GM21528 (cell line): Measurements from ENCODE around the gene BCL2L1.
"Not testable (repeated sequence)": the region's sequence is repeated elsewhere in the genome, so short reads cannot be mapped to it uniquely, and the experiment has no call there.

Source experiments
- ATAC-seq: cut with Tn5 transposase; IDR thresholded peaks from one replicate; pipeline ENCODE4 v1.9.1; 2021; ENCODE audit warnings: mild to moderate bottlenecking, moderate library complexity; ENCODE audit not compliant: unreplicated experiment, low FRiP score

BCL2L1 gene

GRCh38 chr20:31678389-31679356, 44.0 kb downstream of the BCL2L1 start:
- ATAC-seq: no peak

- ATAC-seq: no peak
Observed at GRCh38 chr20:31677553-31678260, 45.0 kb downstream of the BCL2L1 start.

DNA sequence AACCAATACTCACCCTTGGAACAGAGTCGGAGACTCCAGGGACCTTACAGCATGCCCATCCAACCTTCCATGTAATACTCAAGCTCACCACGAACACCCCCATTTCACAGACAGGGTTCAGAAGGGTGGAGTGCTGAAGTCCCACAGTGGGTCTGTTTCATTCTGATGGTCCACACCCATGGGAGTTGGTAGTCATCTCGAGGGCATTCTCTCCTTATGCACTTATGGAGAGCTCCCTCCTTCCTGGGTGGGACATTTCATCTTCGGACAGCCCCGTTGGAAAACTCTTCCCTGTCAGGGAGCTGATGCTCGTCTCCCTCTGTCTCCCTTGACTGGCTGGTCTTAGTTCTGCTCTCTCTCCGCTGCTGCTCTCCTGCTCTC, 46.1 kb downstream of the BCL2L1 start:
- ATAC-seq: no peak

DNA sequence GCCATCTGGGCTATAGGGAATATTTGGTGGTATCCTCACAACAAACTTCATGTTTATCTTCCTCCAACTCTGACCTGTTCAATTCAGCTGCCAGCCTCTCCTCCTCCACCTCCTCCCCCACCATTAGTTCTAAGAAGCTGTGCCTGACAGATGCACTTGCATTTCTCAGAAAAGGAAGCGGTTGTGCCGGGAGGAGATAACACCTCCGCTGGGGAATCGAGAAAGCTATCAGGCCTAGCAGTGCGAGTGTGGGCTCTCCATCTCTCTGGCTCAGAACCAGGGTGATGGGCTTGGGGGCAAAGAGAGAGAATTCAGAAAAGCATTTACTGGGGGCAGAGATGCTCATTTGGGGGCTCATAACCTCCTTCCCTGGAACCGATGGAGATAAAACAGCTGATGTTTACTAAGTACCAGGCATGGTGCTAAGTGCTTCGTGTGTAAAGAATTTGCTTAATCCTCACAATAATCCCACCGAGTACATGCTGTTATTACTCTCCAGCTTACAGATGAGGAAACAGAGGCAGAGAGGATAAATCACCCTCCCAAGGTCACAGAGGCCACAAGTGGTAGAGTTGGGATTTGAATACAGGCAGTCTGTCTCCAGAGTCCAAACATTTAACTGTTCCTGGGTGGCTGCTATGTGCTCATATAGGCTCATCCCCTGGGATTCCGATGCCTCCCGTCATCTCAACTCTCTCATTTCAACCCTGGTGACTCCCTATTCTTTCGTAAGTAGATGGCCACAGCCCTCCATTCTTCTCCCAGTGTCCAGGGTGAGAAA, 46.6 kb downstream of the BCL2L1 start:
- ATAC-seq: peak; percentile 53

DNA sequence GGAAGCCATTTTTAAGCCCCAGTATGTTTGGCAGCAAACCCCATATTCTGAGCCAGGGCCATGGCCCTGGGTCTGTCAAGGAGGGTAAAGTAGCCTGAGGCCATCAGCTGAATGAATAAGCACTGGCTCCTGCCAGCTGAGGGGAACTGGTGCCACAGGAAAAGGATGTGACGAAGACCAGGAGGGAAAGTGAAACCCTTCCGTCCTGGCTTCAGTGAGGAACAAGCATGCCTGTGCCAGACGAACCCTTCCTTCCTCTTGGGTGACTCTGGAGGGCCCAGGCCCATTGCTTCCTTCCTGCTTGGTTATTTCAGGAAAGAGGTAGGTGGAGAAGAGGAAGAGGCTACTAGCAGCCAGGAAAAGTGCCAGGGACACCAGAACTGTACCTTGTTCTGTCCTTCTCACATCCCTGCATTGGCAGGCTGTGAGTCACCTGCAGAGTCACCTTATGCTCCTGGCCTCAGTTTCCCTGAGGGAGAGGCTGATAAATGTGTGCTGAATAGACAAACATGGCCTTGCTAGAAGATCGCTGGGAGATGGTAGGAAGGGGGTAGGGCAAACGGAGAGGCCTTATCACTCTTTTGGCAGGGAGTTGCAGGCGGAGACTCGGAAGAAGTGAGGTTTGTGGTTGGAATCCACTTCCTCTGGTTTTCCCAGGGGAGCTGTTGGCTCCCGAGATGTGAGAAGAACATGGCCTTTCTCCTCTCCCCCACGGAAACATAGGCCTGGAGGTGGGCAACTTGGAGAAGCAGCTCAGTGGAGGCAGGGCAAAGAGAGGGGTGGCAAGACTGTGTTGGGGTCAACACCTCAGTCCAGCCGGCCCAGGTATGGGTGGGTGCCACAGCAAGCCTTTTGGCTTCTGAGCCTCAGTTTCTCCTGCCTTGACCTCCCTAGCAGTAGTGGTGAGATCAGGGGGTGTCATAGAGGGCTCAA, 47.5 kb downstream of the BCL2L1 start:
- peak; percentile 59 for ATAC-seq

DNA sequence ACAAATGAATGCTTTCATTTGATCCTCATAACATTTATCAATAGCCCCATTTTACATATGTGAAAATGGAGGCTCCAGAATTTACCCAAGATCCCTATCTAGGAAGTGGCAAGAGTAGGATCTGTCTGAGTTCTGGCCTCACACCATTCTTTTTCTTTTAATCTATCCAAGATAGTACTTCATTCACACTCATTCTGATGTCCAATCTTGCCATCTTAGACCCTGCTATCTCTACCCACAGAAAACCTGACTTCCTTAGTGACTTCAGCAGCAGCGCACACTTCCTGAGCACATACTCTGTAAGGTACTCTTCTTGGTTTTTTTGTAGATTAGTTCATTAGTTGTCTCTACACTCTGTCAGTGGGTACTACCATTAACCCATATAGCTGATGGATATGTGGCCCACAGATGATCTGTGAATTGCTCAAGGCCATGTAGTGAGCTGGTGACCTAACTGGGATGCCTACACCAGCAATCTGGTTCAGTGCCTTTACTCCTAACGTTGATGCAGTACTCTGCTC, 48.7 kb downstream of the BCL2L1 start:
- no peak for ATAC-seq

DNA sequence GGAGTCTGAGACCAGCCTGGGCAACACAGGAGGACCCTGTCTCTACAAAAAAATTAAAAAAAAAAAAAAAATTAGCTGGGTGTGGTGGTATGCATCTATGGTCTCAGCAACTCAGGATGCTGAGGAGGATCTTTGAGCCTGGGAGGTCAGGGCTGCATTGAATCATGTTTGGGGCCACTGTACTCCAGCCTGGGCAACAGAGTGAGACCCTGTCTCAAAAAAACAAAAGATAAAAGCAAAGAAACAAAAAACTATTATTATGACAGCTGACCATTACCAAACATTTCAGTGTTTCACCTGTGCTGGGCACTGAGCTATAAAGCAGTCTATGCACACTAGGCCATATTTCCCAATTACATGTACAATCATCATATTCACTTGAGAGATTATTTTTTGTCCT, 49.2 kb downstream of the BCL2L1 start:
- no peak for ATAC-seq

GRCh38 chr20:31671324-31671723, 51.3 kb downstream of the BCL2L1 start:
- no peak for ATAC-seq

DNA sequence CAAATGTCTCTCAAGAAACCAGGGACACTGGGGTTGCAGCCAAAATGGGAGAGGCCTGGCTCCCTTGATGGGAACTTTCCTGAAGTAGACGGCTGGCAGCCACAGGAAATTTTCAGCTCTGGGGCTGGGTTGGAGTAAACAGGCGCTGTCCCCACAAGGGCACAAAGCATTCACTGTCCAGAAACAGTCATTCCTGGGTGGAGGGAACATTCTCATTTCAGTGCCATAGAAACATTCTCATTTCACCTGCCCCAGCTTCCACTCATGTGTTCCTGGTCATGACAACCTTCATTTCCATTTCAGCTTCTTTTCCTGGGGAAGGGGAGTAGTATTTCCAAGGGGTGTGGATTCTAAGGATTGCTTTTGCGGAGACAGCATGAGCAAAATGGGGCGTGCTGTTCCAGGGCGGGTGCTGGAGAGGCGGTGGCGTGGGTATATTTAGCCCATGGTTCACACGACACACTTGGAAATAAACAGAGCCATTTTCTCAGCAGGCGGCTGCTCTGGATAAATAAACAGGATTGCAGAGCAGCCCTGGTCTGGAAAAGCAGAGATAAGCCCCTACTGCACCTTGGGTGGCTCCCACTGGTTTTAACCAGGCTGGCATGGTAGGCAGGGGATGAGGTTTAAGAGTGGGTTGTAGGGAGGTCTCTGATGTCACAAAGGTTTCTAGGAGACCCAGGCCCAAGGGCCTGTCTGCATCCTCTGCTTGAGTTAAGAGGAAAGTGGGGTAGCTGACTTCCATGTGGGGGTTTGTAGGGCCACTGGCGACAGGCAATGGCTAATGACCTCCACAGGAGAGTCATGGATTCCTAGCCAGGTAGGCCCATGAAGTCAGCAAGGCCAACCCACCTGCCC, 52.1 kb downstream of the BCL2L1 start:
- no peak for ATAC-seq

GRCh38 chr20:31669876-31670275, 52.8 kb downstream of the BCL2L1 start:
- ATAC-seq: no peak

GRCh38 chr20:31668944-31669343, 53.7 kb downstream of the BCL2L1 start:
- not testable (repeated sequence) for ATAC-seq

DNA sequence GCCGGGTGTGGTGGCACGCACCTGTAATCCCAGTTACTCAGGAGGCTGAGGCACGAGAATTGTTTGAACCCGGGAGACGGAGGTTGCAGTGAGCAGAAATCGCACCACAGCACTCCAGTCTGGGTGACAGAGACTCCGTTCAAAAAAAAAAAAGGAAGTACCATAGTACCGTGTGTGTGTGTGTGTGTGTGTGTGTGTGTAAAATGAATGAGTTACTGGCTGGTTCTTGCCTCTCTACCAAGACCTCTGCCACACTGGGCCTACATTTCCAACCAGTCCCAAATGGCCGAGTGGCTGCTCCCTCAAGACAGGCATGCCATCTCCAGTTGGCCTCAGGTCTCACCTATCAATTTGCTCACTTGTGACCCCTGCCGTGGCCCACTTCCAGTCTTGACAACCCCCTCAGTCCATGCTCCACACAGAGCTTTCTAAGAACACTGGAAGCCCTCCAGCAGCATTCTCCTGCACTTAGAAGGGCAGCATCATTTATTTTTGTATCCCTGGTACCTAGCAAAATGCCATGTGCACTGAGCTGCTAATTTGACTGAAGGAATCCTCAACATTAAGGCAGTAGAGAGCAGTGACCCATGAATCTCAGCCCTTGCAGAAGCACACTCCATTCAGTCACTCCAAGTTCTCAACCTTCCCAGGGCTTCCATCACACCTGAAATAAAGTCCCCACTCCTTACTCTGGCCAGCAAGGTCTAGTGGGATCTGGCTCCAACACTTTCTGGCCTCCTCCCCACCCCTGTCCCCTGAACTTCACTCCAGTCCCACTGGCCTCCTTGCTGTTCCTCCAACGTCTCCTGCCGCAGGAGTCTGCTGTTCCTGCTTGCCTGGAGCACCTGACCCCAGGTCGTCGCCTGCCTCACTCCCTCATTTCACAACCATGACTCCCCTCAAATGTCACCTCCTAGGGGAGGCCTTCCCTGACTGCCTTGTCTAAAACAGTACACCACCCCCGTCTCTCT, 55.1 kb downstream of the BCL2L1 start:
- ATAC-seq: no peak

DNA sequence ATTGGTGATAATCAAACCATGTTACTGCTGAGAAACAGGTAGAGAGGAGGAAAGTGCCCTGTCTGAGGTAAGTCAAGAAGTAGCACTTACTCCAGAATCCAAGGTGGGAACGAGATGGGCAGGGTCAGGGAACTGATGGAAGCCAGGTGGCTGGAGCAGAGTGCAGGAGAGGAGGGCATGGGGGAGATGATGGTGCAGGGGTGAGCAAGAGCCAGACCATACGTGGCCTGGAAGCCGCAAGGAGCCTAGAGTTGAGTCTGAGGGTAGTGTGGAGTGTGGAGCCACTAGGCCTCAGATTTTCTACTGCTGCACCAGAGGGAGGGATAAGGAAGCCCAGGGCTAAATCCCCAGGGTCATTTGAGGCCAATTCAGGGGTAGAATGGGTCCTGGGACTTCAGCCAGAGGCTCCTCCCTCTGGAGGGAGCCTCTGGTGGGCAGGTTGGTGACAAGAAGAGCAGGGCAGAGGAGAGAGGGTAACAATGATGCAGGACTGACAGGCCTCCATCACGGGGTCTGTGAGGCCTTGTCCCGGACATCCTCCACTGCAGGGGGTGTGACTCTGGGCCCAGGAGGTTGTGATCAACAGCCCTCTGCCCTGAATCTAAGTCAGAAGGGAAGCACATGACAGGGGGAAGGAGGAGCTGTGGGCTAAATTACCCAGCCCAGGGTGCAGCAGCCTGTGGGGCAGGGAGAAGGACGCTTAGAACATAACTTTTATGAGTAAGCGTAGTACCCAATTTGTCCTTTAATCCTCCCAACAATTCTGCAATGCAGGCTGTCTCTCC, 56.2 kb downstream of the BCL2L1 start:
- no peak for ATAC-seq

DNA sequence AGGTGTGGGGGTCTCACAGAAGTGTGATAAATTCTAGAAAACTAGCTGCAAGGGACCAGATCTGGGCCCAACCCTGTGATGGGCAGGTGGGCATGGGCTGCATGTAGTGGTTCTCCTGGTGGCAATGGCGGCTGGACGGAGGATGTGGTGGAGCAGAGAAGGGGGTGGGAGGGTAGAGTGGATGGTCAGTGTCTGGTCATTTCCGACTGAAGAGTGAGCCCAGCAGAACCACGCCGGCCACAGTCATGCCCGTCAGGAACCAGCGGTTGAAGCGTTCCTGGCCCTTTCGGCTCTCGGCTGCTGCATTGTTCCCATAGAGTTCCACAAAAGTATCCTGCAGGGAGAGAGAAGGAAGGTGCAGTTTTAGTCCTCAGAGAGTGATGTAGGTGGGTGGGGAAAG, 56.9 kb downstream of the BCL2L1 start:
- no peak for ATAC-seq

DNA sequence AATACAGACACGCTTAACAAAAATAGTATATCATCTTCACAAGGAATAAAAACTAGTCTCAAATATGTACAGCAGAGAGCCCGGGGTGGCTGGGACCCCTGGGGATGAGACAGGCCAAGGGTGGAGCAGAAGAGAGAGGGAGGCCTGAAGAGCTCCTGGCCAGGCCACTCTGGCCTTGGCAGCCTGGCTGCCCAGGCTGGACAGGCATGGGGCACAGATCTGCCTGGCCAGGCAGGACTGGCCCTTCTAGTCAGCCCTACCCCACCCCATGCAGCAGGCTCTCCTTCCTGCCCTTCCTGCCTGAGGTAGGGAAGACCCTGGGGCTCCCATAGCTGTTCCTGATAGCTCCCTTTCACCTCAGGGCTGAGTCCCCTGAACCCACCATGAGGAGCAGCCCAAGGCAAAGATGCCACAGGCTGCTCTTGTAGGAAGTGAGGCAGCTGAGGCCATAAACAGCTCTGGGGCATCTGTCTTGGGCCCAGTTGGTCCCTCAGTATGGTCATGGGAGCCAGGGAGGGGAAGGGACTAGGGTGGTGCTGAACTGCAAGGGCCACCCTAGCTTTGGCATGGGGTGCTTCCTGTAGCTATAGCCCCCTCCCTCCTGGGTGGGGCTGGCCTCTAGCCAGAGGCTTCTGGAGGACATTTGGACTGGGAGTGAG, 57.8 kb downstream of the BCL2L1 start:
- no peak for ATAC-seq
